KG1 (cell line): ENCODE measurements around the gene SMC3.

ENCODE experiments used
- DNase-seq: peaks from one replicate; lab custom pipeline; 2025; lab: John Stamatoyannopoulos, UW

SMC3 gene

GRCh38 chr10:110544958-110545537 is 22.4 kb upstream of the SMC3 start:
- DNase-seq: no peak

GRCh38 chr10:110546077-110546476 is 21.4 kb upstream of the SMC3 start:
- no peak for DNase-seq

GRCh38 chr10:110546499-110547110 is 20.9 kb upstream of the SMC3 start:
- no peak for DNase-seq

DNA sequence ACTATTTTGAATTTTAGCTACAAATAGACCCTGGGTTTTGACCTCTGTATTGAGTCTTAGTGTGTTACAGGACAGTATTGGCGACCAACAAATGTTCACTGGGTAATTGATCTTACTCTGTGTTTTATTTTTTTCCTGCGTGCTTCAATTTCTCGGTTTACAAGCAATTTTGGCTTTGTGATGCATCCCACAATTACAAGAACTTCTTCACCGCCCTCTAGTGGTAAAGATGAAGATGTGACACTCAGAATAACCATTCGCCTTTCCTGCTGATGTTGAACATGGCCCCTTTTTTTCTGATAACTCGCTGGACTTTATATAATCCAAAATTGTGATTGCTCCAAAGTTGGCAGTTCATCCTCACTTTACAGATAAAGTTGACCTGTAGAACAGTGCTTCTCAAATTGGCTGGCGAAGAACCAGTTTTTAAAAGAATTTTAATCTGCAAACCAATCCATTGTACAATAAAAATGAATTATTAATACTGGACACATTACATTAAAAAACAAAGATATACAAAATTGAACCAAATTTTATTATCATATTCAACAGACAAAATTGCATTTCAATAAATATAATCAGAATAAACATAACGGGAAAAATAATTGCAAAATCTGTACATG is 20.2 kb upstream of the SMC3 start:
- DNase-seq: peak; percentile 50

GRCh38 chr10:110548002-110548401 is 19.5 kb upstream of the SMC3 start:
- DNase-seq: no peak

DNA sequence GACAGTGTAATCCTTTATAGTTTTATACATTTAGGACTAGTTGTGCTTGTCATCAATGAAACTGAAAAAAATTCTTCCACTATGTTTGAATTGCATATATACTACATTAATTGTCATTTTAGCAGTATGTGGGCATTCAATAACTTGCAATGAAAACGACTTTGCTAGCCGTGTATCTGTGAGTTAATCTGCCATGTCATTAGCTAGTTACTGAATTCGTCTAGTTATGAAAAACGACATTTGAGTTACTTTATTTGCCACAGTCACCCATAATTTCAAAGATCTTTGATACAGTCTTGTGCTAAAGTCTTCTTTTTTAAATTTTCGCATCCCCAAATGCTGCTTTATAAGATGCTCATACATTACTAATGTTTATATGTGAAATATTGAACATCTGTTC is 18.3 kb upstream of the SMC3 start:
- no peak for DNase-seq

- DNase-seq: no peak
Measured at GRCh38 chr10:110553905-110554304, 13.6 kb upstream of the SMC3 start.

DNA sequence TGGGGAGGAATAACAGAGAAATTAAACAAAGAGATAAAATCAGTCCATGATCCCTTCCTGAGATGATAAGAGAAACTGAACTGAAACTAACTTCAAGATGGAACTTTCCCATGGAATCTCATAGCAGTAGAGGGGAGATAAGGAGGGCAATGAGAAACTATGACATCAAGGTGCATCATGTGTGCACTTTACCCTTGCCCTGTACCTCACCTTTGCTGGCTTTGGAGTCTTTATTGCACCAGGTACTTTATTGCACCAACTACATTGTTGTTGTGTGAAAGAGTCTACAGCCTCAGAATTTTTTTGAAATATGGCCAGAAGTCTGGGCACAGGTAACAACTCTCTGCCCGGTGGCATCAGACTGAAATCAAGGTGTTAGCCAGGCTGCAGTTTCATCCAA is 11.2 kb upstream of the SMC3 start:
- DNase-seq: no peak

DNA sequence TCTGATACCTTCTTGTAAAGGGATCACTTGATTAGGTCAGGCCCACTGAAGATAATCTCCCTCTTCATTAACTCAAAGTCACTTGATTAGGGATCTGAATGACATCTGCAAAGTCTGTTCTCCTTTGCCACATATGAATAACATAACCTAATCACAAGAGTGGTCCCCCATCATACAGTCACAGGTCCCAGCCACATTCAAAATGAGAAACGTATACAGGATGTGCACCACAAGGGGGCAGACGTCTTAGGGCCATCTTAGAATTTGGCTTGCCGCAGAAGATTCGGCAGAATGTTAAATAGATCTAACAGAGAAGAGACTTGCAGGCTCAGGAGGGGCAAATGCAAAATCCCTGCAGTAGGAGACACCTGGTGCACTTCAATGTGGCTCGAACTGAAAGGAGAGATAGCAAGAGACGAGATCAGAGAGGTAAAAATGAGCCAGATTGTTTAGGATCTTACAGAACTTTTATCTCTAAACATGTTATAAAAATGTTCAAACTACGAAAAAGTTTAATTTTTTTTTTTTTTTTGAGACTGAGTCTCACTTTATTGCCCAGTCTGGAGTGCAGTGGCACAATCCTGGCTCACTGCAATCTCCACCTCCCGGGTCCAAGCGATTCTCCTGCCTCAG is 10.4 kb upstream of the SMC3 start:
- DNase-seq: peak; percentile 20

DNA sequence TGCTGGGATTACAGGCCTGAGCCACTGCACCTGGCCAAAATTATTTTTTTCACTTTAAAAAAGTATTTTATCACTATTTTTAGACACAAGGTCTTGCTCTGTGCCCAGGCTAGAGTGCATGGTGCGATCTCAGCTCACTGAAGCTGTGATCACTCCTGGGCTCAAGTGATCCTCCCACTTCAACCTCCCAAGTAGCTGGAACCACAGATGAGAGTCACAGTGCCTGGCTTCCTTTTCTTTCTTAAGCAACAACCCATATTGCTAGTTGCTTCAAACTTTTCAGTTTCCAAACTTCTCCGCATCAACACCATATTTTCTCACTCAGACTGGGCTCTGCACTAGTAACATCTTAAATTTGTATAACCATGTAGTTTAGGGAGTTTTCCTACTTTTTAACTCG is 9.5 kb upstream of the SMC3 start:
- DNase-seq: no peak

DNA sequence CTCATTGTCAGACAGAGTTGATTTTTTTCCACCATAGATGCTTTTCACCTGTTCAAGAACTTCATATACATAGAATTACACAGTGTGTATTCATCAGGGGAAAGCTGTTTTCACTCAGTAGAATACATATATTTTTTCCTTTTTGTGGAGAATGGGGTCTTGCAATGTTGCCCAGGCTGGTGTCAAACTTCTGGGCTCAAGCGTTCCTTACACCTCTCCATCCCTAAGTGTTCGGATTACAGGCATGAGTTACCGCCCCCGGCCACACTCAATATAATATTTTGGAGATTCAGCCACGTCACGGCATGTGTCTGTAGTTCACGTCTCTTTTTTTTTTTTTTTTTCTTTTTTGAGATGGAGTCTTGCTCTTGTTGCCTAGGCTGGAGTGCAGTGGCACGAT is 7.5 kb upstream of the SMC3 start:
- no peak for DNase-seq

DNA sequence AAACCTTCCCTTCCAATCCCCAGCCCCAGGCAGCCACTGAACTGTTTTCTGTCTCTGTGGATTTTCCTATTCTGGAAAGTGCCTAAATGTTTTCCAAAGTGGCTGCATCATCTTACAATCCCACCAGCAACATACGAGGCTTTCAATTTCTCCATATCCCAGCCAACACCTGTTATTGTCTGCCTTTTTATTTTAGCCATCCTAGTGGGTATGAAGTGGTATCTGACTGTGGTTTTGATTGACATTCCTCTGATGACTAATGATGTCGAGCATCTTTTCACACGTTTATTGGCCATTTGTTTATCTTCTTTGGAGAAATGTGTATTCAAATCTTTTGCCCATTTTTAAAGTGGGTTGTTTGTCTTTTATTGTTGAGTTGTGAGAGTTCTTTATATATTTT is 6.2 kb upstream of the SMC3 start:
- no peak for DNase-seq

GRCh38 chr10:110562348-110562747 is 5.1 kb upstream of the SMC3 start:
- DNase-seq: no peak

GRCh38 chr10:110563132-110563531 is 4.4 kb upstream of the SMC3 start:
- no peak for DNase-seq

DNA sequence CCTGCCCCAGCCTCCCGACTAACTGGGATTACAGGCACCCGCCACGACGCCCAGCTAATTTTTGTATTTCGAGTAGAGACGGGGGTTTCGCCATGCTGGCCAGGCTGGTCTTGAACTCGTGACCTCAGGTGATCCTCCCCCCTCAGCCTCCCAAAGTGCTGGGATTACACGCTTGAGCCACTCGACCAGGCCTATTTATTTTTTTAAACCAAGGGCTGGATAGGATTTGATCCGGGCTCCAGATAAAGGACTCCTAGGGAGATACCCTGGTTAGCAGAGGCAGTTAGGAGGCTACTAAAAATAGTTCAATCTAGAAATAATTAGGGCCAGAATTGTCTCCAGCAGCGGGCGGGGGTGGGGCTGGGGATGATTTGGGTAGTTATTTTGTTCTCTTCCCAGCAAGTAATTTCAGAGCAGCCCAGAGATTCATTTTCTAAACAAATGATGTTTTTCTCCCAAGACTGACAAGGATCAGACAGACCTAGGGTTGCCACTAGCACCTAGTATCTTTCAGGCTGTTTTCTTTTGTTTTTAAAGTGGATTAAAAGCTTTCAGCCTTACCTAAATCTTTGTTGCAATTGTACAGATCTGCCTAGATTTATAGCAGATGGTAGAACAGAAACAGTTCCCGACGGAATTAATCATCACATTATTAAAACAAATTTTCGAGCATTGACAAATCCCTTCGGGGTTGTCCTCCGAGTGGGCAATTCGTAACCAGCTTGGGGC is 859 bp upstream of the SMC3 start:
- no peak for DNase-seq

GRCh38 chr10:110568055-110568735 is 700 bp downstream of the SMC3 start:
- DNase-seq: peak; percentile 8

- DNase-seq: no peak
Measured at GRCh38 chr10:110569122-110569521, 1.6 kb downstream of the SMC3 start.

GRCh38 chr10:110569736-110570135 is 2.2 kb downstream of the SMC3 start:
- DNase-seq: no peak

DNA sequence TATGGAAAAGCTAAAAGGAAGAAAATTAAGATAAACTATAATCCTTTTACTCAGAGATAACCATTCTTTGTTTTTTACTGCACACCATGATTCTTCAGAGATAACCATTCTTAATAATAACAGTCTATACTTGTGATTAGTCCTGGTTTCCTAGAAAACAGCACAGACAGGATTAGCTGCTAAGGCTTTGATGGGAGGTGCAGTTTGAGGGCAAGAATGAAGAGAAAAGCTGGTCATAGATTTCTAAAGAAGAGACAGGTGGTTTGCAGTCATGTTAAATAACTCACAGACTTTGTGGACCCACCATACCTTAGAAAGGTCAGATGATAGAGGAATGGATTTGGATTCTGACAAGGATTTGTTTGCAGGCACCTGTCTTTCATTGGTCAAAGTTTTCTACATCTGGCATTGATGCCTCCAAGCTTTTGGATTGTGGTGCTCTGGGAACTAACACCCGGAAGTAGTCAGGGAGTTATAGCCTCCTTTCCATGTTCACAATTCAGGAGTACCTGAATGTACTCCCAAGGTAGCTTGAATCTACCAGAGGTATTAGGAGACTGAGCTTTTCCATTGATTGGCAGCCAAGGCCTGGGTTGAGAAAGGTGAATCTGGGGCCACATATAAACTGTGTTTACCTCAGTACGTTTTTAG is 3.7 kb downstream of the SMC3 start:
- no peak for DNase-seq

GRCh38 chr10:110572862-110573261 is 5.4 kb downstream of the SMC3 start:
- no peak for DNase-seq

GRCh38 chr10:110574420-110574819 is 6.9 kb downstream of the SMC3 start:
- DNase-seq: no peak

DNA sequence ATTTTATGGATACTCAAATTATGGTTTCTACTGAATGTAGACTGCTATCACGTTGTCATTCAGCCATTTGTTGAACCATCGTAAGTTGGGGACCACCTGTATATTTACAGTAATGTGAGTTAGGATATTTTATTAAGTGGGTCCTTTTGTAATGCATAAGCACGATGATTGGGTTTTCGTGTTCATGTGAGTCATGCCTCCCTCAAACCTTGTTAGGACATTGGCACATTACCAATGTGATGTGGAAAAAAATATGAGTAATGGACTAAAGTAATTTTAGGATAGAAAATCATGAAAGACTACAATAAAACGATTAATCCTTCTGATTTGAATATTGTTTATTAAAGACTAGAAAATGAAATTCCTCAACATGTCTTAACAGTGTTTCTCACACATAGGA is 8.7 kb downstream of the SMC3 start:
- no peak for DNase-seq
